HG03521 (cell line): Measurements from ENCODE around the gene DDX19B.
"Not testable (repeated sequence)": the region's sequence is repeated elsewhere in the genome, so short reads cannot be mapped to it uniquely, and the experiment has no call there.

Experiments
- ATAC-seq: cut with Tn5 transposase; IDR thresholded peaks from one replicate; pipeline ENCODE4 v1.9.1; 2021; ENCODE audit warnings: mild to moderate bottlenecking, moderate library complexity; ENCODE audit not compliant: unreplicated experiment

DDX19B gene

GRCh38 chr16:70287304-70287971 is 11.5 kb upstream of the DDX19B start:
- not testable (repeated sequence) for ATAC-seq

GRCh38 chr16:70289229-70290094 is 9.5 kb upstream of the DDX19B start, which contains the start of gene AARS1:
AARS1 (minus strand) TSS chr16:70289506; CDS start chr16:70282763, 6,743 bp downstream.
- peak; percentile 98 for ATAC-seq

GRCh38 chr16:70290949-70291519 is 8.0 kb upstream of the DDX19B start:
- no peak for ATAC-seq

GRCh38 chr16:70292148-70292547 is 6.8 kb upstream of the DDX19B start:
- not testable (repeated sequence) for ATAC-seq

- no peak for ATAC-seq
These were observed 4.5 kb upstream of the DDX19B start for GRCh38 chr16:70294385-70295025.

GRCh38 chr16:70295634-70296033 is 3.4 kb upstream of the DDX19B start:
- ATAC-seq: no peak

- ATAC-seq: no peak
These were observed 2.1 kb downstream of the DDX19B start for GRCh38 chr16:70301121-70301520.

- no peak for ATAC-seq
These were observed 3.8 kb downstream of the DDX19B start for GRCh38 chr16:70302745-70303144.

GRCh38 chr16:70304892-70305448 is 6.0 kb downstream of the DDX19B start:
- ATAC-seq: no peak

- ATAC-seq: no peak
These were observed 7.9 kb downstream of the DDX19B start for GRCh38 chr16:70306880-70307279.

GRCh38 chr16:70307726-70308125 is 8.7 kb downstream of the DDX19B start:
- ATAC-seq: not testable (repeated sequence)

GRCh38 chr16:70320121-70320520 is 21.1 kb downstream of the DDX19B start:
- no peak for ATAC-seq

GRCh38 chr16:70324998-70325747 is 26.2 kb downstream of the DDX19B start:
- ATAC-seq: no peak

GRCh38 chr16:70331091-70331490 is 32.1 kb downstream of the DDX19B start:
- no peak for ATAC-seq

- no peak for ATAC-seq
These were observed 32.8 kb downstream of the DDX19B start for GRCh38 chr16:70331588-70332358.

GRCh38 chr16:70332728-70333127 is 33.7 kb downstream of the DDX19B start:
- not testable (repeated sequence) for ATAC-seq

GRCh38 chr16:70337814-70338213 is 38.8 kb downstream of the DDX19B start:
- no peak for ATAC-seq

- ATAC-seq: no peak
These were observed 42.6 kb downstream of the DDX19B start for GRCh38 chr16:70341600-70341999.

- ATAC-seq: no peak
These were observed 43.0 kb downstream of the DDX19B start for GRCh38 chr16:70342016-70342415.
